ENCODE results near the gene GNPDA1. TPM values are rescaled to one million over a fixed set of nuclear protein-coding genes. Genes with fewer than 3 reads are reported as not detected.

GNPDA1 gene
- polyA plus RNA-seq, 1 donor from 2014 or later: 28.9 TPM

DNA sequence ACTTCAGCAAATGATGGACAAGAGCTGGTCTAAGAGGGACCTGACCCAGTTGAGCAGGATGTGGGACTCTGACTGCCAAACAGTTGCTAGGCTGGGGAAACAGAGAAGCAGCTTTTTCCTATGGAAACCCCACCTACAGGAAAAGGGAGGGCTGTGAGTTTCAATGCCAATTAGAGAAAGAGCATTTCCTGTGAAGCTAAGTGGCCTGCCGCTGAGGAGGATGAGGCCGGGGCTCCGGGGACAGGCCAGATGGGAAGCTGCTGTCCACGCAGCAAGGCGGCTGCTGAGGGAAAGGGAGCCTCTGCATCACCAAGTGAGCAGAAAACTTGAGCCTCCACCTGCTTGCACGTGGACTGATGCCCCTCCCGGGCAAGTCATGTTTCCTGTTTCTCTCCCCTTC lies 54.7 kb downstream of the GNPDA1 start, which contains the start of gene PCDH12:
PCDH12 (minus strand) TSS at position 90 of the 400 bp plus-strand sequence. CDS start 351 bp downstream, outside the sequence.
- Histone ChIP-seq H3K4me3 (ENCODE audit: low read length) (no peak within 1 kb of the TSS), H3K4me2 (ENCODE audit: low read length) (no peak within 1 kb of the TSS), H3K9me3 (ENCODE audit: low read length) (no peaks in the 10 kb centered on the region), H3F3A (ENCODE audit: insufficient read depth, low read length, poor library complexity, severe bottlenecking) (peaks cover 3% of the 10 kb centered on the region), H3K79me2 (replicated peaks; ENCODE audit: insufficient read depth, low read length) (no peaks in the 10 kb centered on the region), H2AFZ (ENCODE audit: low read depth, low read length) (no peak within 1 kb of the TSS), H3K9me2 (ENCODE audit: insufficient read depth, low read length) (no peaks in the 10 kb centered on the region), H3K36me3 (ENCODE audit: insufficient read depth, low read length) (no peaks in the 10 kb centered on the region), H3K27ac (ENCODE audit: low read length) (no peak within 1 kb of the TSS), H3K9ac (ENCODE audit: low read length) (no peak within 1 kb of the TSS), H4K20me1 (ENCODE audit: insufficient read depth) (no peaks in the 10 kb centered on the region), H3K27me3 (ENCODE audit: insufficient read depth, low read depth, low read length) (no peaks in the 10 kb centered on the region)
- TF ChIP-seq EP300 (conservative IDR thresholded peaks at IDR 0.05; ENCODE audit: poor library complexity, severe bottlenecking): no peak
- TF ChIP-seq RAD21 (conservative IDR thresholded peaks at IDR 0.05): no peak
- no peak for TF ChIP-seq MXI1 (conservative IDR thresholded peaks at IDR 0.05; ENCODE audit: poor library complexity, severe bottlenecking)
- TF ChIP-seq, protein P1, sequence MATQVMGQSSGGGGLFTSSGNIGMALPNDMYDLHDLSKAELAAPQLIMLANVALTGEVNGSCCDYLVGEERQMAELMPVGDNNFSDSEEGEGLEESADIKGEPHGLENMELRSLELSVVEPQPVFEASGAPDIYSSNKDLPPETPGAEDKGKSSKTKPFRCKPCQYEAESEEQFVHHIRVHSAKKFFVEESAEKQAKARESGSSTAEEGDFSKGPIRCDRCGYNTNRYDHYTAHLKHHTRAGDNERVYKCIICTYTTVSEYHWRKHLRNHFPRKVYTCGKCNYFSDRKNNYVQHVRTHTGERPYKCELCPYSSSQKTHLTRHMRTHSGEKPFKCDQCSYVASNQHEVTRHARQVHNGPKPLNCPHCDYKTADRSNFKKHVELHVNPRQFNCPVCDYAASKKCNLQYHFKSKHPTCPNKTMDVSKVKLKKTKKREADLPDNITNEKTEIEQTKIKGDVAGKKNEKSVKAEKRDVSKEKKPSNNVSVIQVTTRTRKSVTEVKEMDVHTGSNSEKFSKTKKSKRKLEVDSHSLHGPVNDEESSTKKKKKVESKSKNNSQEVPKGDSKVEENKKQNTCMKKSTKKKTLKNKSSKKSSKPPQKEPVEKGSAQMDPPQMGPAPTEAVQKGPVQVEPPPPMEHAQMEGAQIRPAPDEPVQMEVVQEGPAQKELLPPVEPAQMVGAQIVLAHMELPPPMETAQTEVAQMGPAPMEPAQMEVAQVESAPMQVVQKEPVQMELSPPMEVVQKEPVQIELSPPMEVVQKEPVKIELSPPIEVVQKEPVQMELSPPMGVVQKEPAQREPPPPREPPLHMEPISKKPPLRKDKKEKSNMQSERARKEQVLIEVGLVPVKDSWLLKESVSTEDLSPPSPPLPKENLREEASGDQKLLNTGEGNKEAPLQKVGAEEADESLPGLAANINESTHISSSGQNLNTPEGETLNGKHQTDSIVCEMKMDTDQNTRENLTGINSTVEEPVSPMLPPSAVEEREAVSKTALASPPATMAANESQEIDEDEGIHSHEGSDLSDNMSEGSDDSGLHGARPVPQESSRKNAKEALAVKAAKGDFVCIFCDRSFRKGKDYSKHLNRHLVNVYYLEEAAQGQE (IDR thresholded peaks at IDR 0.05; ENCODE audit: borderline replicate concordance): no peak

- H3K9me3 ChIP-seq (ENCODE audit: low read length): no peaks in the 10 kb centered on the region
- H2AFZ ChIP-seq (ENCODE audit: low read depth, low read length): no peak overlapping the region
- H3K4me3 ChIP-seq (ENCODE audit: low read length): no peak overlapping the region
- no peaks in the 10 kb centered on the region for H3K36me3 ChIP-seq (ENCODE audit: insufficient read depth, low read length)
- H3F3A ChIP-seq (ENCODE audit: insufficient read depth, low read length, poor library complexity, severe bottlenecking): no peaks in the 10 kb centered on the region
- no peak overlapping the region for H3K4me2 ChIP-seq (ENCODE audit: low read length)
- H3K27ac ChIP-seq (ENCODE audit: low read length): no peak overlapping the region
- no peak for TF ChIP-seq CTCF (IDR thresholded peaks at IDR 0.05; ENCODE audit: poor library complexity, severe bottlenecking)
- TF ChIP-seq, protein P1 (IDR thresholded peaks at IDR 0.05; ENCODE audit: borderline replicate concordance): no peak
- TF ChIP-seq EP300 (conservative IDR thresholded peaks at IDR 0.05; ENCODE audit: poor library complexity, severe bottlenecking): no peak
- no peak for TF ChIP-seq TAF1 (IDR thresholded peaks at IDR 0.05; ENCODE audit: low read depth)
- TF ChIP-seq MXI1 (conservative IDR thresholded peaks at IDR 0.05; ENCODE audit: poor library complexity, severe bottlenecking): no peak
- TF ChIP-seq RAD21 (conservative IDR thresholded peaks at IDR 0.05): no peak
- TF ChIP-seq SMC3 (conservative IDR thresholded peaks at IDR 0.05; ENCODE audit: poor library complexity): no peak
- TF ChIP-seq POLR2AphosphoS5 (IDR thresholded peaks at IDR 0.05): no peak
- TF ChIP-seq EZH2 (IDR thresholded peaks at IDR 0.05; ENCODE audit: borderline replicate concordance, insufficient read depth, low read length, poor library complexity, severe bottlenecking): no peak
- H3K9ac ChIP-seq (ENCODE audit: low read length): no peak overlapping the region
- H3K79me2 ChIP-seq (replicated peaks; ENCODE audit: insufficient read depth, low read length): no peaks in the 10 kb centered on the region
- H3K27me3 ChIP-seq (ENCODE audit: insufficient read depth, low read depth, low read length): no peaks in the 10 kb centered on the region
- no peaks in the 10 kb centered on the region for H4K20me1 ChIP-seq (ENCODE audit: insufficient read depth)
- H3K9me2 ChIP-seq (ENCODE audit: insufficient read depth, low read length): no peaks in the 10 kb centered on the region
These were observed 55.3 kb downstream of the GNPDA1 start for GRCh38 chr5:141957367-141957996.

Measured in neural cell (in vitro differentiated cells).